ENCODE measurements around the gene MT1B. TPM values are rescaled to one million over a fixed set of nuclear protein-coding genes. Genes with fewer than 3 reads are reported as not detected.

Gene MT1B
- total and polyA plus RNA-seq, 2 of the 4 experiments (the other 2 are of a cell fraction): not detected

- TF ChIP-seq CEBPB (IDR thresholded peaks at IDR 0.05; ENCODE audit: low read depth, low read length): peak; percentile 95
Observed at GRCh38 chr16:56607109-56607618, 44.5 kb upstream of the MT1B start (continued).

DNA sequence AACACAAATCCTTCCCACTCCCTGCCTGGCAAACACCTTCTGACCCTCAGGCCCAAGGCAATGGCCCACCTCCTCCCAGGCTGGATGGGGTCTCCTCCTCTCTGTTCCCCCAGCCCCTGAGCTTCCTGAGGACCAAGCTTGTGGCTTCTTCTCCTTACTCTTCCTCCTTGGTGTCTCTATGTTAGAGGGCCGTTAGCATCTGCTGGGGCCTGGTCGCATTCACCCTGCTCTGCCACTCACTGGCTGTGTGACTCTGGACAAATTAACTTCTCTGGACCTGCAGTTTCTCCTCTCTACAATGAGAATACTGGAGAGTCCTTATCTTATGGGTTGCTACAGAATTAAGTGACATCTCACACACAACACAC lies 44.0 kb upstream of the MT1B start:
- H3K9me3 ChIP-seq (ENCODE audit: control insufficient read depth, insufficient read depth, low read length): no peaks in the 10 kb centered on the region
- H3K9ac ChIP-seq (ENCODE audit: low read depth, low read length): peak overlapping the region; percentile 83
- no peaks in the 10 kb centered on the region for H3K27me3 ChIP-seq (ENCODE audit: control insufficient read depth, insufficient read depth, low read length)
- no CpG with 5 or more reads among the region's 2 CpGs for WGBS, 2 experiments (ENCODE audit: extremely low coverage in 2 of 2, insufficient read length in 1 of 2)
- H4K5ac ChIP-seq (ENCODE audit: low read depth, low read length): peak overlapping the region; percentile 97
- H3K79me1 ChIP-seq (ENCODE audit: low read depth in 1 of 2, low read length in 2 of 2): peaks cover 0 to 41% of the 10 kb centered on the region in 2 experiments; a peak in 3 of 4 replicates
- H3K4ac ChIP-seq (ENCODE audit: low read depth, low read length): peak overlapping the region; percentile 99
- intact Hi-C loops (cut with micrococcal nuclease): loop anchor here (2.0 to 10.0 kb wide), 4 partner anchors 19 to 253 kb away; partner anchors contain the start of gene MT1X
- H2BK20ac ChIP-seq (ENCODE audit: low read depth, low read length): peak overlapping the region; percentile 96
- peak overlapping the region; percentile 64 for H3K4me2 ChIP-seq (ENCODE audit: low read depth, low read length)
- peak overlapping the region; percentile 98 for H4K91ac ChIP-seq (ENCODE audit: insufficient read depth, low read depth, low read length)
- ChIA-PET POLR2A (ENCODE audit: unreplicated experiment) (interaction anchor here (2.5 kb wide), 1 partner anchor 18 kb away, joined by 37 read pairs; the partner anchor contains the start of gene MT1E), CTCF (no interaction called here)
- peak overlapping the region; percentile 92 for H3K56ac ChIP-seq (ENCODE audit: extremely low read depth, insufficient read depth, low read length)
- peak overlapping the region; percentile 99 for H3K14ac ChIP-seq (replicated peaks; ENCODE audit: low read depth, low read length)
- peak overlapping the region; percentile 87 for H2AFZ ChIP-seq (replicated peaks; ENCODE audit: low read length, poor library complexity)
- no peak for DNase-seq
- H2AK5ac ChIP-seq (ENCODE audit: low read depth, low read length): peak overlapping the region; percentile 97
- H2AK9ac ChIP-seq (replicated peaks; ENCODE audit: low read depth, low read length, poor library complexity): peak overlapping the region; percentile 95
- TF ChIP-seq CTCF (conservative IDR thresholded peaks at IDR 0.05; ENCODE audit: low read depth, low read length): no peak
- no peak for TF ChIP-seq RCOR1 (IDR thresholded peaks at IDR 0.05; ENCODE audit: insufficient replicate concordance, low read length)
- no peak for TF ChIP-seq NFE2L2 (IDR thresholded peaks at IDR 0.05; ENCODE audit: low read depth, low read length)
- TF ChIP-seq MAFK (IDR thresholded peaks at IDR 0.05; ENCODE audit: low read depth, low read length): no peak
- TF ChIP-seq, protein P1, sequence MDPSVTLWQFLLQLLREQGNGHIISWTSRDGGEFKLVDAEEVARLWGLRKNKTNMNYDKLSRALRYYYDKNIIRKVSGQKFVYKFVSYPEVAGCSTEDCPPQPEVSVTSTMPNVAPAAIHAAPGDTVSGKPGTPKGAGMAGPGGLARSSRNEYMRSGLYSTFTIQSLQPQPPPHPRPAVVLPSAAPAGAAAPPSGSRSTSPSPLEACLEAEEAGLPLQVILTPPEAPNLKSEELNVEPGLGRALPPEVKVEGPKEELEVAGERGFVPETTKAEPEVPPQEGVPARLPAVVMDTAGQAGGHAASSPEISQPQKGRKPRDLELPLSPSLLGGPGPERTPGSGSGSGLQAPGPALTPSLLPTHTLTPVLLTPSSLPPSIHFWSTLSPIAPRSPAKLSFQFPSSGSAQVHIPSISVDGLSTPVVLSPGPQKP (IDR thresholded peaks at IDR 0.05; ENCODE audit: borderline replicate concordance, low read depth, low read length): no peak
- no peak for TF ChIP-seq FOS (IDR thresholded peaks at IDR 0.05; ENCODE audit: low read depth, low read length)
- no peak for TF ChIP-seq CEBPB (IDR thresholded peaks at IDR 0.05; ENCODE audit: low read depth, low read length)
- no peak for TF ChIP-seq CHD1 (IDR thresholded peaks at IDR 0.05; ENCODE audit: low read depth, low read length)
- no peak for TF ChIP-seq BHLHE40 (IDR thresholded peaks at IDR 0.05; ENCODE audit: low read depth, low read length)
- TF ChIP-seq MXI1 (IDR thresholded peaks at IDR 0.05; ENCODE audit: borderline replicate concordance, low read depth, low read length): no peak
- TF ChIP-seq POLR2A (IDR thresholded peaks at IDR 0.05; ENCODE audit: low read depth, low read length): no peak; the same call in 1 of the 2 replicates
- TF ChIP-seq MAZ (IDR thresholded peaks at IDR 0.05; ENCODE audit: borderline replicate concordance, low read depth, low read length): no peak
- peak overlapping the region; percentile 95 for H2BK5ac ChIP-seq (ENCODE audit: low read depth, low read length, poor library complexity, severe bottlenecking)
- ATAC-seq (ENCODE audit: low read depth): no peak
- BruUV-seq (replicated peaks): no TSS peak
- peak overlapping the region; percentile 99 for H3K27ac ChIP-seq (ENCODE audit: insufficient read depth, low read length)
- H2BK15ac ChIP-seq (ENCODE audit: low read depth, low read length): peak overlapping the region; percentile 97
- dilution Hi-C loops (cut with HindIII; ENCODE audit: low sequenced_read_pairs, unreplicated experiment): no loop called here
- peak overlapping the region; percentile 34; the same call in 1 of the 2 replicates for H3K4me3 ChIP-seq (ENCODE audit: insufficient read depth, low read depth, low read length)
- H3K23ac ChIP-seq (ENCODE audit: low read depth, low read length): peak overlapping the region; percentile 99
- H4K8ac ChIP-seq (ENCODE audit: low read depth in 2 of 2, low read length in 2 of 2): peak overlapping the region; percentile 96 to 98
- peaks cover 22% of the 10 kb centered on the region for H3K9me1 ChIP-seq (ENCODE audit: insufficient read depth, low read length)
- peaks cover 30% of the 10 kb centered on the region for H3K4me1 ChIP-seq (ENCODE audit: control insufficient read depth, insufficient read depth, low read length)
- peak overlapping the region; percentile 97 for H2BK120ac ChIP-seq (ENCODE audit: low read depth, low read length)
- no peaks in the 10 kb centered on the region for H3K36me3 ChIP-seq (ENCODE audit: control insufficient read depth, insufficient read depth, low read length)
- in situ Hi-C loops (cut with MboI; ENCODE audit: low sequenced_read_pairs): no loop called here
- H4K20me1 ChIP-seq (ENCODE audit: insufficient read depth, low read length): peaks cover 11% of the 10 kb centered on the region
- peak overlapping the region; percentile 28 for H3K18ac ChIP-seq (ENCODE audit: low read depth, low read length)

Measured in IMR-90 (cell line).